Measurements from ENCODE around the gene ORAI2.
"Not testable (repeated sequence)": the region's sequence is repeated elsewhere in the genome, so short reads cannot be mapped to it uniquely, and the experiment has no call there.

Gene ORAI2

GRCh38 chr7:102472126-102473041 lies 39.0 kb downstream of the ORAI2 start:
- DNase-seq: no peak

GRCh38 chr7:102473271-102473991 lies 40.1 kb downstream of the ORAI2 start:
- DNase-seq: no peak

- DNase-seq: not testable (repeated sequence)
Measured at GRCh38 chr7:102474116-102474515, 40.7 kb downstream of the ORAI2 start.

GRCh38 chr7:102474736-102475435 lies 41.5 kb downstream of the ORAI2 start:
- DNase-seq: not testable (repeated sequence)

- not testable (repeated sequence) for DNase-seq
Measured at GRCh38 chr7:102478314-102479208, 45.2 kb downstream of the ORAI2 start, which contains the start of gene POLR2J. TSS of gene POLR2J (minus strand) at chr7:102478922. CDS start at chr7:102478860, 62 bp downstream.

- DNase-seq: not testable (repeated sequence)
Measured at GRCh38 chr7:102479209-102479584, 45.8 kb downstream of the ORAI2 start.

GRCh38 chr7:102479982-102480637 lies 46.7 kb downstream of the ORAI2 start:
- not testable (repeated sequence) for DNase-seq

GRCh38 chr7:102481962-102482361 lies 48.6 kb downstream of the ORAI2 start:
- not testable (repeated sequence) for DNase-seq

- DNase-seq: not testable (repeated sequence)
Measured at GRCh38 chr7:102484317-102484716, 50.9 kb downstream of the ORAI2 start.

- DNase-seq: not testable (repeated sequence)
Measured at GRCh38 chr7:102490529-102491075, 57.2 kb downstream of the ORAI2 start.

GRCh38 chr7:102493220-102493935 lies 60.0 kb downstream of the ORAI2 start:
- DNase-seq: not testable (repeated sequence)

- not testable (repeated sequence) for DNase-seq
Measured at GRCh38 chr7:102494026-102494425, 60.7 kb downstream of the ORAI2 start.

- DNase-seq: not testable (repeated sequence)
Measured at GRCh38 chr7:102494473-102495149, 61.2 kb downstream of the ORAI2 start.

- DNase-seq: not testable (repeated sequence)
Measured at GRCh38 chr7:102496861-102497260, 63.5 kb downstream of the ORAI2 start.

- DNase-seq: not testable (repeated sequence)
Measured at GRCh38 chr7:102497308-102497707, 63.9 kb downstream of the ORAI2 start.

GRCh38 chr7:102498321-102498720 lies 64.9 kb downstream of the ORAI2 start:
- not testable (repeated sequence) for DNase-seq

- DNase-seq: not testable (repeated sequence)
Measured at GRCh38 chr7:102503141-102503540, 69.8 kb downstream of the ORAI2 start.

- DNase-seq: not testable (repeated sequence)
Measured at GRCh38 chr7:102505298-102506185, 72.2 kb downstream of the ORAI2 start.
